IMR-90 (cell line): ENCODE results near the gene CCDC9. TPM values are rescaled to one million over a fixed set of nuclear protein-coding genes. Genes with fewer than 3 reads are reported as not detected.

Experiments used
- ATAC-seq: fragments of 200-7000 bp; cut with Tn5 transposase; 2 replicates; pipeline ENCODE4 v1.9.1; 2020; ENCODE audit warnings: low read depth, mild to moderate bottlenecking, moderate library complexity
- BruUV-seq: library from RNA; stranded (reverse); fragments of 400-500 nt; replicated peaks from 2 replicates; lab custom pipeline; 2021; lab: Mats Ljungman, UMichigan
- CTCF ChIA-PET: fragments of 300-600 bp; formaldehyde crosslinking; extraction: SDS; loops from one replicate; lab custom pipeline; 2021; ENCODE audit warnings: antibody characterized with exemption; lab: Yijun Ruan, JAX
- POLR2A ChIA-PET: fragments of 300-600 bp; sonication (Branson Sonifier 250); formaldehyde crosslinking; loops from one replicate; lab custom pipeline; 2022; ENCODE audit warnings: antibody characterized with exemption; ENCODE audit not compliant: unreplicated experiment; lab: Charles Lee
- DNase-seq: peaks from one replicate; pipeline ENCODE4 v3.0.0; 2013
- H2AFZ ChIP-seq: replicated peaks from 2 replicates; pipeline ENCODE3; 2013; ENCODE audit warnings: low read length, mild to moderate bottlenecking; ENCODE audit not compliant: poor library complexity
- H2AK5ac ChIP-seq: 2 replicates; pipeline ENCODE4 v1.6.1; 2013; ENCODE audit warnings: low read depth, low read length, inconsistent platforms
- H2AK9ac ChIP-seq: replicated peaks from 2 replicates; pipeline ENCODE3; 2013; ENCODE audit warnings: mild to moderate bottlenecking, low read depth, low read length, moderate library complexity; ENCODE audit not compliant: poor library complexity
- H2BK120ac ChIP-seq: 2 replicates; pipeline ENCODE4 v1.6.1; 2013; ENCODE audit warnings: low read depth, low read length, inconsistent platforms
- H2BK15ac ChIP-seq: 3 replicates; pipeline ENCODE4 v1.6.1; 2013; ENCODE audit warnings: low read depth, low read length, inconsistent platforms
- H2BK20ac ChIP-seq: 2 replicates; pipeline ENCODE4 v1.6.1; 2013; ENCODE audit warnings: low read depth, mild to moderate bottlenecking, inconsistent platforms, low read length, moderate library complexity
- H2BK5ac ChIP-seq: 2 replicates; pipeline ENCODE4 v1.6.1; 2013; ENCODE audit warnings: mild to moderate bottlenecking, low read depth, low read length, inconsistent platforms; ENCODE audit not compliant: poor library complexity, severe bottlenecking
- H3K14ac ChIP-seq: replicated peaks from 2 replicates; pipeline ENCODE4 v1.6.1; 2013; ENCODE audit warnings: low read depth, low read length, inconsistent platforms
- H3K18ac ChIP-seq: 2 replicates; pipeline ENCODE4 v1.6.1; 2013; ENCODE audit warnings: low read depth, low read length, control low read depth
- H3K23ac ChIP-seq: 2 replicates; pipeline ENCODE4 v1.6.1; 2013; ENCODE audit warnings: low read depth, low read length, inconsistent platforms
- H3K27ac ChIP-seq: 2 replicates; pipeline ENCODE4 v1.5.1; 2013; ENCODE audit warnings: mild to moderate bottlenecking, control low read depth, low read length; ENCODE audit not compliant: insufficient read depth
- H3K27me3 ChIP-seq: 2 replicates; pipeline ENCODE4 v1.6.1; 2013; ENCODE audit warnings: low read length; ENCODE audit not compliant: control insufficient read depth, insufficient read depth
- H3K36me3 ChIP-seq: 2 replicates; pipeline ENCODE4 v1.6.1; 2013; ENCODE audit warnings: low read length, mixed read lengths; ENCODE audit not compliant: control insufficient read depth, insufficient read depth
- H3K4ac ChIP-seq: 2 replicates; pipeline ENCODE4 v1.6.1; 2013; ENCODE audit warnings: low read depth, low read length, inconsistent platforms
- H3K4me1 ChIP-seq: 2 replicates; pipeline ENCODE4 v1.6.1; 2013; ENCODE audit warnings: low read length, mixed read lengths; ENCODE audit not compliant: control insufficient read depth, insufficient read depth
- H3K4me2 ChIP-seq: 2 replicates; pipeline ENCODE4 v1.6.1; 2013; ENCODE audit warnings: low read depth, mild to moderate bottlenecking, control low read depth, low read length, moderate library complexity
- H3K4me3 ChIP-seq: 2 replicates; pipeline ENCODE4 v1.5.1; 2013; ENCODE audit warnings: low read depth, mild to moderate bottlenecking, control low read depth, low read length, moderate library complexity; ENCODE audit not compliant: insufficient read depth
- H3K56ac ChIP-seq: 2 replicates; pipeline ENCODE4 v1.6.1; 2013; ENCODE audit warnings: low read length, inconsistent platforms; ENCODE audit not compliant: insufficient read depth; ENCODE audit errors: extremely low read depth
- H3K79me1 ChIP-seq, 2 experiments: 2 replicates each; pipeline ENCODE4 v1.6.1; 2013; ENCODE audit warnings: low read length in 2 of 2, inconsistent platforms in 1 of 2, low read depth in 1 of 2
- H3K9ac ChIP-seq: 2 replicates; pipeline ENCODE4 v1.6.1; 2013; ENCODE audit warnings: low read depth, low read length, control low read depth
- H3K9me1 ChIP-seq: 2 replicates; pipeline ENCODE4 v1.6.1; 2013; ENCODE audit warnings: low read length, inconsistent platforms; ENCODE audit not compliant: insufficient read depth
- H3K9me3 ChIP-seq: 2 replicates; pipeline ENCODE4 v1.6.1; 2013; ENCODE audit warnings: low read length; ENCODE audit not compliant: control insufficient read depth, insufficient read depth
- H4K20me1 ChIP-seq: 2 replicates; pipeline ENCODE4 v1.6.1; 2013; ENCODE audit warnings: low read length, inconsistent platforms; ENCODE audit not compliant: insufficient read depth
- H4K5ac ChIP-seq: 2 replicates; pipeline ENCODE4 v1.6.1; 2013; ENCODE audit warnings: mild to moderate bottlenecking, low read depth, low read length, control low read depth
- H4K8ac ChIP-seq, 2 experiments: 2 replicates each; pipeline ENCODE4 v1.6.1; 2013; ENCODE audit warnings: low read depth in 2 of 2, low read length in 2 of 2, control low read depth in 1 of 2, inconsistent platforms in 1 of 2
- H4K91ac ChIP-seq: 2 replicates; pipeline ENCODE4 v1.6.1; 2013; ENCODE audit warnings: low read depth, low read length, inconsistent platforms; ENCODE audit not compliant: insufficient read depth
- CHD1 ChIP-seq: IDR thresholded peaks from 2 replicates; pipeline ENCODE4 v1.6.1; 2012; ENCODE audit warnings: low read depth, low read length, improper control_type of control experiment
- ELK1 ChIP-seq: fragments of 150-350 bp; IDR thresholded peaks from 2 replicates; pipeline ENCODE4 v1.6.1; 2016; ENCODE audit warnings: low read depth, mild to moderate bottlenecking, low read length, moderate library complexity, borderline replicate concordance
- MAZ ChIP-seq: IDR thresholded peaks from 2 replicates; pipeline ENCODE4 v1.6.1; 2012; ENCODE audit warnings: low read depth, mild to moderate bottlenecking, low read length, improper control_type of control experiment, moderate library complexity, borderline replicate concordance
- MXI1 ChIP-seq: IDR thresholded peaks from 2 replicates; pipeline ENCODE4 v1.6.1; 2012; ENCODE audit warnings: low read depth, mild to moderate bottlenecking, low read length, moderate library complexity, borderline replicate concordance
- NFE2L2 ChIP-seq: fragments of 150-350 bp; IDR thresholded peaks from 2 replicates; pipeline ENCODE4 v1.6.1; 2016; ENCODE audit warnings: low read depth, mild to moderate bottlenecking, low read length
- POLR2A ChIP-seq: IDR thresholded peaks from 2 replicates; pipeline ENCODE4 v1.6.1; 2012; ENCODE audit warnings: mild to moderate bottlenecking, low read depth, low read length
- RFX5 ChIP-seq: IDR thresholded peaks from 2 replicates; pipeline ENCODE4 v1.8.0; 2012; ENCODE audit warnings: low read depth, mild to moderate bottlenecking, low read length, moderate library complexity
- SMC3 ChIP-seq: fragments of 150-350 bp; IDR thresholded peaks from 2 replicates; pipeline ENCODE4 v1.6.1; 2016; ENCODE audit warnings: low read depth, mild to moderate bottlenecking, antibody characterized with exemption, low read length, moderate library complexity
- WGBS, 2 experiments: methylation state at CpG; one replicate each; pipeline versions ENCODE4 v1.1.5 to v1.1.7; 2013; ENCODE audit warnings: missing lambda C conversion rate in 2 of 2; ENCODE audit not compliant: insufficient read length in 1 of 2; ENCODE audit errors: extremely low coverage in 2 of 2; 5-methylcytosine and 5-hydroxymethylcytosine counted together
- dilution Hi-C: fragments of 300-500 bp; cut with HindIII; formaldehyde crosslinking; loops from one replicate; pipeline ENCODE4 v1.14.3; 2018; ENCODE audit warnings: low sequenced_read_pairs; ENCODE audit not compliant: unreplicated experiment
- in situ Hi-C: fragments of 300-500 bp; cut with MboI; formaldehyde crosslinking; loops from 3 replicates; pipeline ENCODE4 v1.14.3; 2019; ENCODE audit warnings: low sequenced_read_pairs, inconsistent platforms, mixed read lengths
- intact Hi-C: fragments of 100-400 bp; cut with micrococcal nuclease; formaldehyde crosslinking; loops from 2 replicates; pipeline ENCODE4 v1.10.0; 2022
- polyA plus RNA-seq, 3 experiments: library from polyadenylated mRNA; depleted of rRNA; stranded (reverse); fragments of >200 nt; gene quantifications; 2 replicates each; pipeline ENCODE4 v1.2.3, GENCODE V29; 2012; ENCODE audit warnings: low replicate concordance in 1 of 3
- total RNA-seq: library from RNA; depleted of rRNA; stranded (reverse); fragments of >200 nt; gene quantifications from 2 replicates; pipeline ENCODE4 v1.2.3, GENCODE V29; 2012
- TF ChIP-seq, protein P1 (sequence below): fragments of 150-350 bp; IDR thresholded peaks from 2 replicates; pipeline ENCODE4 v1.6.1; 2017; ENCODE audit warnings: mild to moderate bottlenecking, antibody characterized with exemption, low read length, low read depth

CCDC9 gene
- total and polyA plus RNA-seq, 2 of the 4 experiments (the other 2 are of a cell fraction): 2.9 to 8.6 TPM

- POLR2A ChIA-PET: no interaction called here
- ATAC-seq (no peak), DNase-seq (no peak)
- 48% methylated on average over 5 of the region's 12 CpGs; no CpG with 5 or more reads in 1 of the 2 experiments for WGBS, 2 experiments
- CTCF ChIA-PET: interaction anchor here (1.3 kb wide), 1 partner anchor 81 kb away, joined by 4 read pairs; no protein-coding TSS in a partner anchor
- Histone ChIP-seq H2AK5ac (no peak within 1 kb of the TSS), H2BK20ac (no peak within 1 kb of the TSS), H4K5ac (no peak within 1 kb of the TSS), H2BK5ac (no peak within 1 kb of the TSS), H3K36me3 (no peaks in the 10 kb centered on the region), H3K27me3 (no peaks in the 10 kb centered on the region), H3K4me2 (no peak within 1 kb of the TSS), H2BK15ac (no peak within 1 kb of the TSS), H3K4me1 (no peaks in the 10 kb centered on the region), H4K20me1 (no peaks in the 10 kb centered on the region), H3K27ac (no peak within 1 kb of the TSS), H4K8ac (no peak within 1 kb of the TSS), H3K18ac (no peak within 1 kb of the TSS), H3K56ac (no peak within 1 kb of the TSS), H2AK9ac (no peak within 1 kb of the TSS), H2BK120ac (peak within 1 kb of the TSS; percentile 31; the same call in 1 of the 2 replicates), H2AFZ (peak within 1 kb of the TSS; percentile 23), H3K4me3 (no peak within 1 kb of the TSS), H3K9ac (no peak within 1 kb of the TSS), H3K14ac (no peak within 1 kb of the TSS), H3K9me1 (0 out of 2 replicates have a peak, but pooled peaks cover 4% of the 10 kb centered on the region), H3K9me3 (no peaks in the 10 kb centered on the region), H3K23ac (no peak within 1 kb of the TSS), H4K91ac (no peak within 1 kb of the TSS), H3K79me1 (no peaks in the 10 kb centered on the region), H3K4ac (peak within 1 kb of the TSS; percentile 26; the same call in 1 of the 2 replicates)
- dilution Hi-C loops (no loop called here), intact Hi-C loops (loop anchor here (5.0 kb wide), 2 partner anchors 38 to 388 kb away; partner anchors contain the start of gene DHX34), in situ Hi-C loops (no loop called here)
- BruUV-seq: no TSS peak
- TF ChIP-seq NFE2L2 (no peak), CHD1 (no peak), ELK1 (no peak), MAZ (no peak), SMC3 (no peak), RFX5 (no peak), POLR2A (no peak), MXI1 (no peak)
- TF ChIP-seq, protein P1, sequence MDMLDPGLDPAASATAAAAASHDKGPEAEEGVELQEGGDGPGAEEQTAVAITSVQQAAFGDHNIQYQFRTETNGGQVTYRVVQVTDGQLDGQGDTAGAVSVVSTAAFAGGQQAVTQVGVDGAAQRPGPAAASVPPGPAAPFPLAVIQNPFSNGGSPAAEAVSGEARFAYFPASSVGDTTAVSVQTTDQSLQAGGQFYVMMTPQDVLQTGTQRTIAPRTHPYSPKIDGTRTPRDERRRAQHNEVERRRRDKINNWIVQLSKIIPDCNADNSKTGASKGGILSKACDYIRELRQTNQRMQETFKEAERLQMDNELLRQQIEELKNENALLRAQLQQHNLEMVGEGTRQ: no peak
These were observed 53.3 kb downstream of the CCDC9 start, which contains the start of gene C5AR1 for GRCh38 chr19:47309608-47310007. Gene C5AR1 (plus strand): TSS chr19:47309861. CDS start chr19:47309896, 35 bp downstream.
